Karpas-422 (cell line): ENCODE data around the gene FXYD7. TPM values are rescaled to one million over a fixed set of nuclear protein-coding genes. Genes with fewer than 3 reads are reported as not detected.
A peak's percentile ranks its signal among the peaks of the same experiment; 100 is the strongest.

ENCODE experiments used
- DNase-seq: peaks from one replicate; pipeline ENCODE4 v3.0.0-alpha.2; 2015
- H2AFZ ChIP-seq: fragments of 200-600 bp; sonication (generic); 2 replicates; pipeline ENCODE4 v1.6.1; 2014; ENCODE audit warnings: antibody characterized with exemption, low read length, mixed read lengths
- H3K27ac ChIP-seq: fragments of 200-600 bp; sonication (generic); 2 replicates; pipeline ENCODE4 v1.5.1; 2014; ENCODE audit warnings: mild to moderate bottlenecking, low read length, moderate library complexity
- H3K27me3 ChIP-seq: fragments of 200-600 bp; sonication (generic); 2 replicates; pipeline ENCODE4 v1.6.1; 2014; ENCODE audit warnings: low read length, mixed read lengths
- H3K36me3 ChIP-seq: fragments of 200-600 bp; sonication (generic); 2 replicates; pipeline ENCODE4 v1.6.1; 2014; ENCODE audit warnings: low read length, mixed read lengths; ENCODE audit not compliant: insufficient read depth
- H3K4me1 ChIP-seq: fragments of 200-600 bp; sonication (generic); 2 replicates; pipeline ENCODE4 v1.6.1; 2014; ENCODE audit warnings: mild to moderate bottlenecking, low read length, mixed read lengths
- H3K4me2 ChIP-seq: fragments of 200-600 bp; sonication (generic); 2 replicates; pipeline ENCODE4 v1.6.1; 2014; ENCODE audit warnings: low read length, low read depth, mild to moderate bottlenecking; ENCODE audit not compliant: poor library complexity, severe bottlenecking
- H3K4me3 ChIP-seq: fragments of 200-600 bp; sonication (generic); 2 replicates; pipeline ENCODE4 v1.5.1; 2014; ENCODE audit warnings: mild to moderate bottlenecking, antibody characterized with exemption, low read length, mixed read lengths
- H3K79me2 ChIP-seq: fragments of 200-600 bp; sonication (generic); 2 replicates; pipeline ENCODE4 v1.6.1; 2014; ENCODE audit warnings: mild to moderate bottlenecking, low read length, mixed read lengths
- H3K9ac ChIP-seq: fragments of 200-600 bp; sonication (generic); 2 replicates; pipeline ENCODE4 v1.6.0; 2014; ENCODE audit warnings: low read length
- H3K9me2 ChIP-seq: fragments of 200-600 bp; sonication (generic), shearing (Covaris generic); replicated peaks from 2 replicates; pipeline ENCODE4 v1.6.0; 2014; ENCODE audit warnings: mild to moderate bottlenecking, low read length, moderate library complexity; ENCODE audit not compliant: insufficient read depth
- H3K9me3 ChIP-seq: fragments of 300-700, 200-600 bp; sonication (generic); 2 replicates; pipeline ENCODE4 v1.6.1; 2014; ENCODE audit warnings: low read length, mixed read lengths
- H4K20me1 ChIP-seq: fragments of 200-600 bp; sonication (generic); 2 replicates; pipeline ENCODE4 v1.6.1; 2014; ENCODE audit warnings: mild to moderate bottlenecking, antibody characterized with exemption, low read length, low read depth; ENCODE audit not compliant: insufficient read depth
- total RNA-seq: library from RNA; depleted of rRNA; stranded (reverse); fragments of >200 nt; shearing (Covaris generic); gene quantifications from 2 replicates; pipeline ENCODE4 v1.2.3, GENCODE V29; 2014; ENCODE audit warnings: low replicate concordance

The FXYD7 gene
- total RNA-seq, 1 experiment from 2014 or later: not detected

DNA sequence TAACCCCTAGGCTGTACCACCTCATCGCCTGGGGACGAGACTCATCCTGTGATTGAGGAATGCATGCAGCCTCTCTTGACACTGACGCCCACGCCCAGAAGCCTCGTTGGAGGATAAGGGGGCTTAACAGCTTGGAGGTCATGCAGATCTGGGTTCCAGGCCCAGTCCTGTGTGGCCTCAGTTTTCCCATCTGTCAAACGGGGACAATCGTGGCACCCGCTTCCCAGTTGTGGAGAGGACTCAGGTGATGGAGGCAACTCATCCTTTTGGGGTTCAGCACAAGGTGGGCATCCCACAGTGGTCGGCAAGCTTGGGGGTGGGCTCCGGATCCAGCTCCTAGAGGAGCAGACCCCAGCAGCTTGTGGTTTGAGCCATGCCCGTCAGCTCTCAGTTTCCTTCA is 6.8 kb upstream of the FXYD7 start:
- Histone ChIP-seq H3K9ac (no peak overlapping the region), H3K79me2 (no peaks in the 10 kb centered on the region), H3K4me1 (peaks cover 4% of the 10 kb centered on the region), H3K9me2 (no peaks in the 10 kb centered on the region), H4K20me1 (no peaks in the 10 kb centered on the region), H3K4me2 (no peak overlapping the region), H3K27ac (no peak overlapping the region), H3K4me3 (no peak overlapping the region), H2AFZ (no peak overlapping the region), H3K9me3 (no peaks in the 10 kb centered on the region), H3K27me3 (no peaks in the 10 kb centered on the region), H3K36me3 (no peaks in the 10 kb centered on the region)
- DNase-seq: no peak

DNA sequence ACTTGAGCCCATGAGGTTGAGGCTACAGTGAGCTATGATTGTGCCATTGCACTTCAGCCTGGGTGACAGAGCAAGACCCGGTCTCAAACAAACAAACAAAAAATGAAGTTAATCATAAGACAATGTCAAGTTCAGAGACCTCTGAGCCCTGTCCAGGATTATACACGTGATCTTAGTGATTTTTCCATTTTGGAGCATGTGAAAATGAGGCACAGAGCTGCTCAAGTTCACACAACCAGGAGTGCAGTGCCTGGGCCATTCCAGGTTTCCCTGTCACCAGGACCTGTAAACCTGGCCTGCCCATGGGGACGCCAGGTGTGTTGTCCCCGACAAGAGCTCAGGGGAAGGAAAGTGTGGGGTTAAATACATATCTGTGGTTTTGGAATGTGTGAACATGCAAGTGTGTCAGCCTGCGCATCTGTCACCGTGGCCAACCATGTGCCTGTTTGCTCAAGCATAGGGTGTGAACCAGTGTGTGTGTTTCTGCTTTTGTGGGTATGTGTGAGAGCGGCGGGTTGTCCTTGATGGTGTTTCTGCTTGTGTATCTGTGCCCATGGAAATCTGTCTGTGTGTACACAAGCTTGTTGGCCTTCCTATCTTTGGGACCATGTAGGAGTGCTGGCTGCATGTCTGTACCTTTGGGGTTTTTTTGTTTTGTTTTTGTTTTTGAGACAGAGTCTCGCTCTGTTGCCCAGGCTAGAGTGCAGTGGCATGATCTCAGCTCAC is 5.9 kb upstream of the FXYD7 start:
- DNase-seq: no peak
- H3K4me2 ChIP-seq: no peak overlapping the region
- H4K20me1 ChIP-seq: no peaks in the 10 kb centered on the region

DNA sequence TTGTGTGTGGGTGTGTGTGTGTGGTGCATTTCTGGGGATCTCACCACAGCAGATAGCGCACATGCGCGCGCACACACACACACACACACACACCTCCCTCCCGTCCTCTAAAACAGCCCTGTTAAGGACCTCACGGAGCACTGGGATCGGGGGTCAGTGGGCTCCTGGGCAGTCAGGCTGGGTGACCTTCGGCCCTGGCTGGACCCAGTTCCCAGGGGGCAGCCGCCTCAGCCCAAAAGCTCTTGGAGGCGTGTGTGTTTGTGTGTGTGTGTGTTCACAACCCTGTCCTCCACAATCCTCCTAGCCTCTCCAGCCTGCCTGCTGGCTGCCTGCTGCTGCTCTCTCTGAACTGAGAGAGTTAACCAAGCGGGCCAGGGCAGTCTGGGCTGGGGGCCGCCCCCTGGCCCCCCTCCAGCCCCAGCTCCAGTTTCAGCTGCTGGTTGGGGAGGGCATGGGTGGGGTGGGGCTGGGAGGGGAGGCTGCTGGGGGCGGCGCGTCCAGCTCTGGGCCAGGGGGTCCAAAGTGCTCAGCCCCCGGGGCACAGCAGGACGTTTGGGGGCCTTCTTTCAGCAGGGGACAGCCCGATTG is 4.7 kb upstream of the FXYD7 start, which contains the start of gene FXYD1:
FXYD1 (plus strand) TSS at position 520 of the 588 bp plus-strand sequence. CDS start 1,256 bp downstream, outside the sequence.
- DNase-seq: no peak
- Histone ChIP-seq H3K36me3 (no peaks in the 10 kb centered on the region), H4K20me1 (no peaks in the 10 kb centered on the region), H3K79me2 (no peaks in the 10 kb centered on the region), H2AFZ (no peak within 1 kb of the TSS), H3K4me3 (no peak within 1 kb of the TSS), H3K4me1 (peaks cover 18% of the 10 kb centered on the region), H3K27me3 (no peaks in the 10 kb centered on the region), H3K9me3 (no peaks in the 10 kb centered on the region), H3K4me2 (no peak within 1 kb of the TSS), H3K27ac (no peak within 1 kb of the TSS), H3K9ac (no peak within 1 kb of the TSS), H3K9me2 (no peaks in the 10 kb centered on the region)

More for the DNA sequence above, 5.9 kb upstream of the FXYD7 start:
- Histone ChIP-seq H3K9me2 (no peaks in the 10 kb centered on the region), H3K4me3 (no peak overlapping the region), H3K27me3 (no peaks in the 10 kb centered on the region), H3K27ac (no peak overlapping the region), H3K4me1 (peaks cover 12% of the 10 kb centered on the region), H3K9me3 (no peaks in the 10 kb centered on the region), H2AFZ (no peak overlapping the region), H3K9ac (no peak overlapping the region), H3K79me2 (no peaks in the 10 kb centered on the region), H3K36me3 (no peaks in the 10 kb centered on the region)

DNA sequence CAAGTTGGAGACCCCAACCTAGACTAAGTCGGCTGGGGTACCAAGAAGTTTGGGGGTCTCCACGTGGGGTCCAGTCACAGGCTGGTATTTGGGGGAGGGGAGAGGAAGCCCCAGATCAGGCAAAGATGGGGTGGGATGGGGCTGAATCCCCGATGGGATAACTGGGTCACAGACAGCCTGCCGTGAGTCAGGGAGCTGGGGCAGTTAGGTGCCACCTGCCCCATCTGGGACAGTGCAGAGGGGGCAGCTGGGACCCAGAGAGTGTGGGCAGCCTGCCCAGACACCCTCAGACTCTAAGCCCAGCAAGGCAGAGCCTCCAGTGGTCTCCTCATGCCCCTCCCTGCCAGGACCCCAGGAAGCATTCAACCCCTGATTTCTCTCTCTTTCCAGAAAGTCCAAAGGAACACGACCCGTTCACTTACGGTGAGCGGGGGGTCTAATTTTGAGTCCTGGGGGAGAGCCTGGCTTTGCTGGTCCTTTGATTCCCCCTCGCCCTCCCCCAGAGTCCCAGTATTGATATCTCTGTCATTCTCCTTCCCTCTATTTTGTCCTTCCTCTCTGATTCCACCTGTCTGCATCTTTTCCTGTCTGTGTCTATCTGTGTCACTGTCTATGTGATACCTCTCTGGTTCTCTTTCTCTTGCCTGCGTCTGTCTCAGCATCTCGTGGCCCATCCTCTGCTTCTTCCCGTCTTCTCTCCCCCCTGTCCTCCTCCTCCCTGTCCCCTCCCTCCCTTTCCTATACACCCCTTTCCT is 2.7 kb upstream of the FXYD7 start:
- H3K9me2 ChIP-seq: no peaks in the 10 kb centered on the region
- H4K20me1 ChIP-seq: no peaks in the 10 kb centered on the region
- no peak overlapping the region for H2AFZ ChIP-seq
- no peaks in the 10 kb centered on the region for H3K79me2 ChIP-seq
- H3K4me1 ChIP-seq: peaks cover 18% of the 10 kb centered on the region
- no peaks in the 10 kb centered on the region for H3K9me3 ChIP-seq
- H3K27me3 ChIP-seq: no peaks in the 10 kb centered on the region
- H3K4me3 ChIP-seq: no peak overlapping the region
- DNase-seq: no peak
- H3K9ac ChIP-seq: no peak overlapping the region
- H3K36me3 ChIP-seq: no peaks in the 10 kb centered on the region
- H3K27ac ChIP-seq: no peak overlapping the region
- no peak overlapping the region for H3K4me2 ChIP-seq

DNA sequence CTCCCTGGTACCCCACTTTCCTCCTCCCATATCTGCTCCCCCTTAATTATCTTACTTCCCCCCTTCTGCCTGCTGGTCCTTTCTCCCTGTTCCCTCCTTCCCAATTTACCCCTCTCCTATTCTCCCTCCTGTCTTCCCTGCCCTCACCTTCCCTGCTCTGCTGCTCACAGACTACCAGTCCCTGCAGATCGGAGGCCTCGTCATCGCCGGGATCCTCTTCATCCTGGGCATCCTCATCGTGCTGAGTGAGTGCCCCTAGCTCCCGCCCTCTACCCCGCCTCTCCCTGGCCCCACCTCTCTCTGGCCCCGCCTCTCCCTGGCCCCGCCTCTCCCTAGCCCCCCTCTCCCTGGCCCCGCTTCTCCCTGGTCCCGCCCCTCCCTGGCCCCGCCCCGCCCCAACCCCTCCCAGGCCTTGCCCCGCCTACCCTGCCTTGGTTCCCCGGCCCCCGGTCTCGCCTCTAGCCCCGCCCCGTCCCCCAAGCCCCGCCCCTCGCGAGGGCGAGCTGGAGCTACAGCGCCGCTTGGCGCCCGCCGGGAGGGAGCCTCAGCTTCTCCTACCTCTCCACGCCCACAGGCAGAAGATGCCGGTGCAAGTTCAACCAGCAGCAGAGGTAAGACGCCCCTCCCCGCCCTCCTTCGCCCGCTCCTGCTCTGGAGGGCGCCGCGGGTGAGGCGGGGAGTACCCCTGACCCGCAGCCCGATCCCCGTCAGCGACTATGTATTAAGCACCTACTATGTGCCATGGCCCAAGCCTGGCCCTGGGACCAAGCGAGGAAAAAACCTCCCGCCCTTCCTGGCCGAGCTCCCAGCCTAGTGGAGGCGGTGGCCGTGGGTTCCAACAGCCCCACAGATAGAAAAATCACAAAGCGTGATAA is 1.9 kb upstream of the FXYD7 start:
- Histone ChIP-seq H3K4me1 (peaks cover 18% of the 10 kb centered on the region), H3K27me3 (no peaks in the 10 kb centered on the region), H3K9me3 (no peaks in the 10 kb centered on the region), H3K4me3 (peak overlapping the region; percentile 35; the same call in 1 of the 2 replicates), H3K36me3 (no peaks in the 10 kb centered on the region), H4K20me1 (no peaks in the 10 kb centered on the region), H3K9ac (peak overlapping the region; percentile 29), H3K4me2 (peak overlapping the region; percentile 54), H2AFZ (peak overlapping the region; percentile 43; the same call in 1 of the 2 replicates), H3K9me2 (no peaks in the 10 kb centered on the region), H3K27ac (no peak overlapping the region), H3K79me2 (no peaks in the 10 kb centered on the region)
- peak; percentile 97 for DNase-seq

DNA sequence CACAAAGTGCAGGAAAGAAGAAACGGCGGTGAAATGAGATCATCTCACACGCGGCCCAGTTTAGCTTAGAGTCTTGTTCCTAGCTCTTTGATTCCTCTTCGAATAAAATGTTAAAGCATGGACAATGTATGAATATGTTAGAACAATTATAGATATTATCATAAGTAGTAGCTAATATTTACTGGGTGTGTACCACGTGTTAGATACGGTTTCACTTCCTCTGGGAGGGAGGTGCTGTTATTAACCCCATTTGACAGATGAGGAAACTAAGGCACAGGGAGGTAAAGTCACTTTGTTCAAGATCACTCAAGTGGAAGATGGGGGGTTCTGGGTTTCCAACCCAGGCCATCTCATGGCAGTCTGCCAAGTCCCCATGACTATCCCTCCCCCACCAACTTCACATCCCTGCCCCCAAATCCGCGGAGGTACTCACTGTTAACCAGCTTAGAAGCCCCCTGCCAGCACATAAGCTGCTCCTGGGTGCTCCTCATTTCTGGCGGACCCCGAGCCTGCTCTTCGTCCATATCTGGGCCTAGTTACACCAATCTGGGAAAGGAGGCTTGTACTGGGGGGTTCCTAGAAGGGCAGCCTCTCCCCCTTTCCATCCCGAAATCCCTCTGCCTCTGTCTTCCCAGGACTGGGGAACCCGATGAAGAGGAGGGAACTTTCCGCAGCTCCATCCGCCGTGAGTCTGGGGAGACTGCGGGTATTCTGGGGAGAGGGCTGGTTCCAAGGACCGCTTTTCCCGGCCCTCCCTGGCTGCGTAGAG is 1.0 kb upstream of the FXYD7 start:
- Histone ChIP-seq H3K36me3 (no peaks in the 10 kb centered on the region), H4K20me1 (no peaks in the 10 kb centered on the region), H3K9me2 (no peaks in the 10 kb centered on the region), H3K4me2 (peak overlapping the region; percentile 54), H3K27me3 (no peaks in the 10 kb centered on the region), H3K27ac (no peak overlapping the region), H3K9me3 (no peaks in the 10 kb centered on the region), H3K9ac (peak overlapping the region; percentile 29), H3K4me3 (peak overlapping the region; percentile 35; the same call in 1 of the 2 replicates), H3K79me2 (no peaks in the 10 kb centered on the region), H2AFZ (peak overlapping the region; percentile 43; the same call in 1 of the 2 replicates), H3K4me1 (peaks cover 18% of the 10 kb centered on the region)
- peak; percentile 60 for DNase-seq

DNA sequence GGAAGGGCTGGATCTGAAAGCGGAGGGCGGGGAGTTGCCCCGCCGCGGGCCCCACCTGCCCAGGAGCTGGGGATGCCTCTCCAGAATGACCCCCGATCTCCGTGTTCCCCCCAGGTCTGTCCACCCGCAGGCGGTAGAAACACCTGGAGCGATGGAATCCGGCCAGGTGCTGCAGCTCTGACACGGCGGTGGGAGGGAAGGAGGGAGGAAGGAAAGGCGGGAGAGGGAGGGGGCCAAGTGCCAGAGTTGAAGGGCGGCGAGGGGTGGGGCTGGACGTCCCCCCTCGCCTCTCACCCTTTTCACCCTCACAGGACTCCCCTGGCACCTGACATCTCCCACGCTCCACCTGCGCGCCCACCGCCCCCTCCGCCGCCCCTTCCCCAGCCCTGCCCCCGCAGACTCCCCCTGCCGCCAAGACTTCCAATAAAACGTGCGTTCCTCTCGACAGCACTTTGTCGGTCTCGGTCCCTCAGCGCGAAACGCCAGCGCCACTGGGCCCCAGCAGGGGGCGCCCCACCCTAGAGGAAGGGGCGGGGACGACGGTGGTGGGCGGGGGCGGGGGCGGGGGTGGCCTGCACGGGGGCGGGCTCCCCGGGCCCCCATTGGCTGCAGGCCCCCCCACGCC is 337 bp upstream of the FXYD7 start:
- H3K79me2 ChIP-seq: no peaks in the 10 kb centered on the region
- no peak overlapping the region for H3K4me2 ChIP-seq
- DNase-seq: peak; percentile 89
- no peaks in the 10 kb centered on the region for H3K27me3 ChIP-seq
- peaks cover 18% of the 10 kb centered on the region for H3K4me1 ChIP-seq
- no peaks in the 10 kb centered on the region for H3K9me2 ChIP-seq
- no peak overlapping the region for H3K27ac ChIP-seq
- H3K4me3 ChIP-seq: no peak overlapping the region
- no peaks in the 10 kb centered on the region for H3K9me3 ChIP-seq
- H3K9ac ChIP-seq: no peak overlapping the region
- H2AFZ ChIP-seq: no peak overlapping the region
- no peaks in the 10 kb centered on the region for H3K36me3 ChIP-seq
- H4K20me1 ChIP-seq: no peaks in the 10 kb centered on the region
